GM12875 (cell line): Measurements from ENCODE around the gene STRN3.
"Not testable (repeated sequence)": the region's sequence is repeated elsewhere in the genome, so short reads cannot be mapped to it uniquely, and the experiment has no call there.

Experiments used
- H3K4me3 ChIP-seq: one replicate; pipeline ENCODE4 v1.5.1; 2011; ENCODE audit warnings: low read depth, low read length, control low read depth
- TF ChIP-seq, protein P1 (sequence below): IDR thresholded peaks from 2 replicates; pipeline ENCODE4 v1.5.1; 2011; ENCODE audit warnings: low read depth, mild to moderate bottlenecking, control low read depth, inconsistent platforms, low read length, moderate library complexity, borderline replicate concordance; ENCODE audit not compliant: insufficient read depth

The STRN3 gene

DNA sequence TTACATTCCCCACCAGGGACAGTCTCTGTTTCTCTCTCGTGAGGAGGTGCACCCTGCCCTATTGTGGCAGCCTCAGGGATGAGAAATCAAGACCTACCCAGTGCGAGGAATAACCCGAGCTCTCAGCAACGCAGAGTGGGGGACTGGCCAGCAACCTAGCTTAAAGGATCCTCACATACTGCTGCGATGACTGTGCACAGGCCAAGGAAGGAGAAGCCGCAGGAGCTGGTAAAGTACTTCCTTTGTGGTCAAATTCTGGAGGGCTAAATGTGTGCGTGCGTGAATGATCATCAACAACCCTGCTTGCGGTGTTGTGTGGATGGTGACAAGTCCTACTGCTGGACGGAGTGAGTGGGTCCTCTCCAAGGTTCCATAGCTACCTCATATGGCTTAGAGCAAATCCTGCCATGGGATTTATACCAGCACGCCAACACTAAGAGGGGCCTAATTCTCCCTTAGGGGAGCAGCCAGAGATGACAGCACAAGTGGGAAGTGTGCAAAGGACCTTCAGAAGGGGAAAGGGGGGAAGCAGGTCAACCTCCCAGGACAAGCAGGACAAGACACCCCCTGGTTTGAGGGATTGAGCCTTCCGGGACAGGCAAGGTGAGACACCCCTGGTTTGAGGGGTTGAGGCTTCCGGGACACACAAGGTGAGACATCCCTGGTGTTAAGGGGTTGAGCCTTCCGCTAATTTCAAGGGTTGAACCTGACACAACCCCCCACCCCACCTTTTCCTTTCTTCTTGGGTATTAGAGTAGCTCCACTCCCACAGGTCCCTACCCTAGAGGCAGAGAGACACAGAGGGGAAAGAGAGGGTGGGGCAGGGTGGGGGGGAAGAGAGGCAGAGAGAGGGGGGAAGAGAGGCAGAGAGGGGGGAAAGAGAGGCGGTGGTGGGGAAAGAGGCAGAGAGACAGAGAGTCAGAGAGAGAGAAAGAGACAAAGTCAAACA, 59.5 kb downstream of the STRN3 start:
- H3K4me3 ChIP-seq, result no peak overlapping the region
- TF ChIP-seq, protein P1, sequence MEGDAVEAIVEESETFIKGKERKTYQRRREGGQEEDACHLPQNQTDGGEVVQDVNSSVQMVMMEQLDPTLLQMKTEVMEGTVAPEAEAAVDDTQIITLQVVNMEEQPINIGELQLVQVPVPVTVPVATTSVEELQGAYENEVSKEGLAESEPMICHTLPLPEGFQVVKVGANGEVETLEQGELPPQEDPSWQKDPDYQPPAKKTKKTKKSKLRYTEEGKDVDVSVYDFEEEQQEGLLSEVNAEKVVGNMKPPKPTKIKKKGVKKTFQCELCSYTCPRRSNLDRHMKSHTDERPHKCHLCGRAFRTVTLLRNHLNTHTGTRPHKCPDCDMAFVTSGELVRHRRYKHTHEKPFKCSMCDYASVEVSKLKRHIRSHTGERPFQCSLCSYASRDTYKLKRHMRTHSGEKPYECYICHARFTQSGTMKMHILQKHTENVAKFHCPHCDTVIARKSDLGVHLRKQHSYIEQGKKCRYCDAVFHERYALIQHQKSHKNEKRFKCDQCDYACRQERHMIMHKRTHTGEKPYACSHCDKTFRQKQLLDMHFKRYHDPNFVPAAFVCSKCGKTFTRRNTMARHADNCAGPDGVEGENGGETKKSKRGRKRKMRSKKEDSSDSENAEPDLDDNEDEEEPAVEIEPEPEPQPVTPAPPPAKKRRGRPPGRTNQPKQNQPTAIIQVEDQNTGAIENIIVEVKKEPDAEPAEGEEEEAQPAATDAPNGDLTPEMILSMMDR, result no peak

DNA sequence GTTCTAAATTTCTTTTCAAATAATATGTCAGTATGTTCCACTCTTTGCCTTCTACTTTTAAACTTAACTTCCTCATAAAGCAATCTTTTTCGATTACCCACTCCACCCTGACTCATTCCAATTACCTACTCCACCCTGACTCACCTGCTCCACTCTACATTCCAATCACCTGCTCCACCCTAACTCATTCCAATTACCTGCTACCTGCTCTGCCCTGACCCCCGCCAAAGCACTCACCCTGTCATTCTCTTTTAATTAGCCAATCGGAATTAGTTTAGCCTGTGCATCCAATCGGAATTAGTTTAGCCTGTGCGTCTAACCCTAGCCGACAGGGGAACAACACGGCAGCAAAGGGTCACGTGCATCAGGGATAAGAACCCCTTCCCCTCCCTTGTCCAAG, 60.3 kb downstream of the STRN3 start:
- not testable (repeated sequence) for H3K4me3 ChIP-seq

DNA sequence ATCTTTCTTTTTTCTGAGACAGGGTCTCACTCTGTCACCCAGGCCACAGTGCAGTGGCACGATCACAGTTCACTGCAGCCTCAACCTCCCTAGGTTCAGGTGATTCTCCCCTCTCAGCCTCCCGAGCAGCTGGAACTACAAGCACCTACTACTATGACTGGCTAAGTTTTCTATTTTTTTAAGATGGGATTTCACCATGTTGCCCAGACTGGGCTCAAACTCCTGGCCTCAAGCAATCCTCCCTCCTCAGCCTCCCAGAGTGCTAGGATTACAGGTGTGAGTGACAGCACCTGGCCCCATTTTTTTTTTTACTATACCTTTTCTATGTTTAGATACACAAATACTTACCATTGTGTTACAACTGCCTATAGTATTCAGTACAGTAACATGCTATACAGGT, 63.6 kb downstream of the STRN3 start:
- not testable (repeated sequence) for H3K4me3 ChIP-seq

DNA sequence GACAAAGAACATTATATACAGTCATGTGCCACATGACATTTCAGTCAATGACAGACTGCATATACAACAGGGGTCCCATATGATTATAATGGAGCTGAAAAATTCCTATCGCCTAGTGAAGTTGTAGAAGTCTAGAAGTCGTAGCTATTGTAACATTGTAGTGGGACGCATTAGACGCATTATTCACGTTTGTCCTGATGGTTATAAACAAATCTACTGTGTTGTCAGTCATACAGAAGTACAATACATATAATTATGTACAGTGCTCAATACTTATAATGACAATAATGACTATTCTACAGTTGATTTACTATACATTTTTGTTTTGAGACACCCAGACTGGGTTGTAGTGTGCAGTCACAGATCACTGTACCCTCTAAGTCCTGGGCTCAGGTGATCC, 64.8 kb downstream of the STRN3 start:
- TF ChIP-seq, protein P1, result no peak
- H3K4me3 ChIP-seq, result no peak overlapping the region

DNA sequence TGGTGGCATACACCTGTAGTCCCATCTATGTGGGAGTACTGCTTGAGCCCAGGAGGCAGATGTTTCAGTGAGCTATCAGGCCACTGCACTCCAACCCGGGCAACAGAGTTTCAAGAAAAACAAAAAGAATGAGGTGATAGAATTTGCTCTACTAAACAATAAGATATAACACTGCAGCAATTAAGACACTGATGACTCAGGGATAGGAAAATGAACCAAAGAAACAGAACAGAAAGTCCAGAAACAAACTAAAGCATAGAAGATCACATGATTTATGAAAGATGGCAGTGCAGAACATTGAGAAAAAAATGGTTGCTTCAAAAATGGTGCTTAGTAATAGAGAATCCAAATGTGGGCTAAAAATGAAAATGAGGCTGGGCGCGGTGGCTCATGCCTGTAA, 66.0 kb downstream of the STRN3 start:
- TF ChIP-seq, protein P1, result no peak
- no peak overlapping the region for H3K4me3 ChIP-seq

DNA sequence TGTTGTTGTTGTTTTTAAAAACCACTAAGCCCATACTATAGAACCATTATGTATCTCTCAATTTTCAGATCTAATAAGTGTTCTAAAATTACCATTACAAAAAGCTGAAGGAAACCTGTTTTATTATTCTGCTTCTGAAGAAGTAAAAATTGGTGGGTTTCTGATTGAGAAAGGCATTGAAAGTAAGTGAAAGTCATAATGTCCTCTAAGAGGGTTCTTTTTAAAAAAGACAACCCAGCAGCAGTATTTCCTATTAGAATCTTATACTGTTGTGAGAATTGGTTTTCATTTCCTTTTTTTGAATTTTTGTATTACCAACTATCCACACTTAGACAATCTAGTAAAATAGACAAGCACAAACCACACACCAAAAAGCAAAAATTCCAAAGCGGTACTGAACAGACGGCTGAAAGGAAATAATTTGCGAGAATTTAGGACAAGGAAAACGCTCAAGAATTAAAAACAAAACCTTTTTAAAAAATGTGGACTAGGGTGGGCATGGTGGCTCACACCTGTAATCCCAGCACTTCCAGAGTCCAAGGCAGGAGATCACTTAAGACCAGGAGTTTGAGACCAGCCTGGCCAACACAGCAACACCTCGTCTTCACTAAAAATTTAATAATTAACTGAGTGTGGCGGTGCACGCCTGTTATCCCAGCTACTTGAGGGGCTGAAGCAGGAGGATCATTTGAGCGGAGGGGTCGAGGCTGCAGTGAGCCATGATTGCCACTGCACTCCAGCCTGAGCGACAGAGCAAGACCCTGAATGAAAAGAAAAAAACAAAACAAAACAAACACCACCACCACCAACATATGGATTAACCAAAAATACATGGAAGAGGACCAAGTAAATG, 67.4 kb downstream of the STRN3 start:
- no peak overlapping the region for H3K4me3 ChIP-seq
- TF ChIP-seq, protein P1, result no peak

DNA sequence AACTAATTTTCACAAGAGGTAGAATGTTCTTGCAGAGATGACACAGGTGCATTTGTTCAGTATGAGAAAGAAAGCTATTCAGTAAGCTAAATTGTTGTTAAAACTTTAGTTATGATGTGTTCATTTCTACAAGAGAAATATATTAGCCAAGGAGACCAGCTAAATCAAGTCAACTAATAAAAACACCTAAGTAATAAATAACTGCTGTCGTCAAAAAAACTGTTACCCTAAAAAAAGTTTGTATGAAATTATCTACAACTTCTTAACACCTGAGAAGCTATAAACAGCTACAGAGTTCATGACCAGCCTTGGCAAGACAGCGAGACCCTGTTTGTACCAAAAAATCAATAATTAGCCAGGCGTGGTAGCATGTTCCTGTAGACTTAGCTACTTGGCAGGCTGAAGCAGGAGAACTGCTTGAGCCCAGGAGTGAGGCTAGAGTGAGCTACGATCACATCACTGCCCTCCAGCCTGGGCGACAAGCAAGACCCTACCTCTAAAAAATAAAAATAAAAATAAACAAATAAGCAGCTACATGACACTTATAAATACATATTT, 68.3 kb downstream of the STRN3 start:
- TF ChIP-seq, protein P1, result no peak
- H3K4me3 ChIP-seq, result no peak overlapping the region
